IMR-90 (cell line): Measurements from ENCODE around the gene ANXA1. TPM values are rescaled to one million over a fixed set of nuclear protein-coding genes. Genes with fewer than 3 reads are reported as not detected.

Source experiments
- ATAC-seq: fragments of 200-7000 bp; cut with Tn5 transposase; 2 replicates; pipeline ENCODE4 v1.9.1; 2020; ENCODE audit warnings: low read depth, mild to moderate bottlenecking, moderate library complexity
- BruUV-seq: library from RNA; stranded (reverse); fragments of 400-500 nt; replicated peaks from 2 replicates; lab custom pipeline; 2021; lab: Mats Ljungman, UMichigan
- CTCF ChIA-PET: fragments of 300-600 bp; formaldehyde crosslinking; extraction: SDS; loops from one replicate; lab custom pipeline; 2021; ENCODE audit warnings: antibody characterized with exemption; lab: Yijun Ruan, JAX
- POLR2A ChIA-PET: fragments of 300-600 bp; sonication (Branson Sonifier 250); formaldehyde crosslinking; loops from one replicate; lab custom pipeline; 2022; ENCODE audit warnings: antibody characterized with exemption; ENCODE audit not compliant: unreplicated experiment; lab: Charles Lee
- DNase-seq: peaks from one replicate; pipeline ENCODE4 v3.0.0; 2013
- H2AFZ ChIP-seq: replicated peaks from 2 replicates; pipeline ENCODE3; 2013; ENCODE audit warnings: low read length, mild to moderate bottlenecking; ENCODE audit not compliant: poor library complexity
- H2AK5ac ChIP-seq: 2 replicates; pipeline ENCODE4 v1.6.1; 2013; ENCODE audit warnings: low read depth, low read length, inconsistent platforms
- H2AK9ac ChIP-seq: replicated peaks from 2 replicates; pipeline ENCODE3; 2013; ENCODE audit warnings: mild to moderate bottlenecking, low read depth, low read length, moderate library complexity; ENCODE audit not compliant: poor library complexity
- H2BK120ac ChIP-seq: 2 replicates; pipeline ENCODE4 v1.6.1; 2013; ENCODE audit warnings: low read depth, low read length, inconsistent platforms
- H2BK15ac ChIP-seq: 3 replicates; pipeline ENCODE4 v1.6.1; 2013; ENCODE audit warnings: low read depth, low read length, inconsistent platforms
- H2BK20ac ChIP-seq: 2 replicates; pipeline ENCODE4 v1.6.1; 2013; ENCODE audit warnings: low read depth, mild to moderate bottlenecking, inconsistent platforms, low read length, moderate library complexity
- H2BK5ac ChIP-seq: 2 replicates; pipeline ENCODE4 v1.6.1; 2013; ENCODE audit warnings: mild to moderate bottlenecking, low read depth, low read length, inconsistent platforms; ENCODE audit not compliant: poor library complexity, severe bottlenecking
- H3K14ac ChIP-seq: replicated peaks from 2 replicates; pipeline ENCODE4 v1.6.1; 2013; ENCODE audit warnings: low read depth, low read length, inconsistent platforms
- H3K18ac ChIP-seq: 2 replicates; pipeline ENCODE4 v1.6.1; 2013; ENCODE audit warnings: low read depth, low read length, control low read depth
- H3K23ac ChIP-seq: 2 replicates; pipeline ENCODE4 v1.6.1; 2013; ENCODE audit warnings: low read depth, low read length, inconsistent platforms
- H3K27ac ChIP-seq: 2 replicates; pipeline ENCODE4 v1.5.1; 2013; ENCODE audit warnings: mild to moderate bottlenecking, control low read depth, low read length; ENCODE audit not compliant: insufficient read depth
- H3K27me3 ChIP-seq: 2 replicates; pipeline ENCODE4 v1.6.1; 2013; ENCODE audit warnings: low read length; ENCODE audit not compliant: control insufficient read depth, insufficient read depth
- H3K36me3 ChIP-seq: 2 replicates; pipeline ENCODE4 v1.6.1; 2013; ENCODE audit warnings: low read length, mixed read lengths; ENCODE audit not compliant: control insufficient read depth, insufficient read depth
- H3K4ac ChIP-seq: 2 replicates; pipeline ENCODE4 v1.6.1; 2013; ENCODE audit warnings: low read depth, low read length, inconsistent platforms
- H3K4me1 ChIP-seq: 2 replicates; pipeline ENCODE4 v1.6.1; 2013; ENCODE audit warnings: low read length, mixed read lengths; ENCODE audit not compliant: control insufficient read depth, insufficient read depth
- H3K4me2 ChIP-seq: 2 replicates; pipeline ENCODE4 v1.6.1; 2013; ENCODE audit warnings: low read depth, mild to moderate bottlenecking, control low read depth, low read length, moderate library complexity
- H3K4me3 ChIP-seq: 2 replicates; pipeline ENCODE4 v1.5.1; 2013; ENCODE audit warnings: low read depth, mild to moderate bottlenecking, control low read depth, low read length, moderate library complexity; ENCODE audit not compliant: insufficient read depth
- H3K56ac ChIP-seq: 2 replicates; pipeline ENCODE4 v1.6.1; 2013; ENCODE audit warnings: low read length, inconsistent platforms; ENCODE audit not compliant: insufficient read depth; ENCODE audit errors: extremely low read depth
- H3K79me1 ChIP-seq, 2 experiments: 2 replicates each; pipeline ENCODE4 v1.6.1; 2013; ENCODE audit warnings: low read length in 2 of 2, inconsistent platforms in 1 of 2, low read depth in 1 of 2
- H3K9ac ChIP-seq: 2 replicates; pipeline ENCODE4 v1.6.1; 2013; ENCODE audit warnings: low read depth, low read length, control low read depth
- H3K9me1 ChIP-seq: 2 replicates; pipeline ENCODE4 v1.6.1; 2013; ENCODE audit warnings: low read length, inconsistent platforms; ENCODE audit not compliant: insufficient read depth
- H3K9me3 ChIP-seq: 2 replicates; pipeline ENCODE4 v1.6.1; 2013; ENCODE audit warnings: low read length; ENCODE audit not compliant: control insufficient read depth, insufficient read depth
- H4K20me1 ChIP-seq: 2 replicates; pipeline ENCODE4 v1.6.1; 2013; ENCODE audit warnings: low read length, inconsistent platforms; ENCODE audit not compliant: insufficient read depth
- H4K5ac ChIP-seq: 2 replicates; pipeline ENCODE4 v1.6.1; 2013; ENCODE audit warnings: mild to moderate bottlenecking, low read depth, low read length, control low read depth
- H4K8ac ChIP-seq, 2 experiments: 2 replicates each; pipeline ENCODE4 v1.6.1; 2013; ENCODE audit warnings: low read depth in 2 of 2, low read length in 2 of 2, control low read depth in 1 of 2, inconsistent platforms in 1 of 2
- H4K91ac ChIP-seq: 2 replicates; pipeline ENCODE4 v1.6.1; 2013; ENCODE audit warnings: low read depth, low read length, inconsistent platforms; ENCODE audit not compliant: insufficient read depth
- NFE2L2 ChIP-seq: fragments of 150-350 bp; IDR thresholded peaks from 2 replicates; pipeline ENCODE4 v1.6.1; 2016; ENCODE audit warnings: low read depth, mild to moderate bottlenecking, low read length
- RFX5 ChIP-seq: IDR thresholded peaks from 2 replicates; pipeline ENCODE4 v1.8.0; 2012; ENCODE audit warnings: low read depth, mild to moderate bottlenecking, low read length, moderate library complexity
- SMC3 ChIP-seq: fragments of 150-350 bp; IDR thresholded peaks from 2 replicates; pipeline ENCODE4 v1.6.1; 2016; ENCODE audit warnings: low read depth, mild to moderate bottlenecking, antibody characterized with exemption, low read length, moderate library complexity
- dilution Hi-C: fragments of 300-500 bp; cut with HindIII; formaldehyde crosslinking; loops from one replicate; pipeline ENCODE4 v1.14.3; 2018; ENCODE audit warnings: low sequenced_read_pairs; ENCODE audit not compliant: unreplicated experiment
- in situ Hi-C: fragments of 300-500 bp; cut with MboI; formaldehyde crosslinking; loops from 3 replicates; pipeline ENCODE4 v1.14.3; 2019; ENCODE audit warnings: low sequenced_read_pairs, inconsistent platforms, mixed read lengths
- intact Hi-C: fragments of 100-400 bp; cut with micrococcal nuclease; formaldehyde crosslinking; loops from 2 replicates; pipeline ENCODE4 v1.10.0; 2022
- polyA plus RNA-seq, 3 experiments: library from polyadenylated mRNA; depleted of rRNA; stranded (reverse); fragments of >200 nt; gene quantifications; 2 replicates each; pipeline ENCODE4 v1.2.3, GENCODE V29; 2012; ENCODE audit warnings: low replicate concordance in 1 of 3
- total RNA-seq: library from RNA; depleted of rRNA; stranded (reverse); fragments of >200 nt; gene quantifications from 2 replicates; pipeline ENCODE4 v1.2.3, GENCODE V29; 2012
- TF ChIP-seq, protein P1 (sequence below): conservative IDR thresholded peaks from 2 replicates; pipeline ENCODE4 v1.5.1; 2012; ENCODE audit warnings: mild to moderate bottlenecking, low read depth, low read length, improper control_type of control experiment

The ANXA1 gene
- total and polyA plus RNA-seq, 2 of the 4 experiments (the other 2 are of a cell fraction): 520 to 583 TPM

DNA sequence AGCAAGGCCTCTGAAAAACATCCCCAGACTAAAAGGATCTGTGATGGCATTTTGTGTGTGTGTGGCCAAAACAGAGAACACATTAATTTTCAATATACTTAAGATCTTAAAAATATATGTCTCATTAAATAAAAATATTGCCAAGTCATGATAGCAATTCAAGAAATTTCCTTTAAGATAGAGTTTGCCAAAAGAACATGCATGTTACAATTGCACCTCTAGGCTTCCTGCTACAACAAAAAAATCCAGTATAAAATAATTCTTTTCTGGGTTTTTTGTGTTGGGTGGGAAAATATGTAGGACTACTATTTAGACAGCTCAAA lies 5.2 kb downstream of the ANXA1 start:
- TF ChIP-seq, protein P1, sequence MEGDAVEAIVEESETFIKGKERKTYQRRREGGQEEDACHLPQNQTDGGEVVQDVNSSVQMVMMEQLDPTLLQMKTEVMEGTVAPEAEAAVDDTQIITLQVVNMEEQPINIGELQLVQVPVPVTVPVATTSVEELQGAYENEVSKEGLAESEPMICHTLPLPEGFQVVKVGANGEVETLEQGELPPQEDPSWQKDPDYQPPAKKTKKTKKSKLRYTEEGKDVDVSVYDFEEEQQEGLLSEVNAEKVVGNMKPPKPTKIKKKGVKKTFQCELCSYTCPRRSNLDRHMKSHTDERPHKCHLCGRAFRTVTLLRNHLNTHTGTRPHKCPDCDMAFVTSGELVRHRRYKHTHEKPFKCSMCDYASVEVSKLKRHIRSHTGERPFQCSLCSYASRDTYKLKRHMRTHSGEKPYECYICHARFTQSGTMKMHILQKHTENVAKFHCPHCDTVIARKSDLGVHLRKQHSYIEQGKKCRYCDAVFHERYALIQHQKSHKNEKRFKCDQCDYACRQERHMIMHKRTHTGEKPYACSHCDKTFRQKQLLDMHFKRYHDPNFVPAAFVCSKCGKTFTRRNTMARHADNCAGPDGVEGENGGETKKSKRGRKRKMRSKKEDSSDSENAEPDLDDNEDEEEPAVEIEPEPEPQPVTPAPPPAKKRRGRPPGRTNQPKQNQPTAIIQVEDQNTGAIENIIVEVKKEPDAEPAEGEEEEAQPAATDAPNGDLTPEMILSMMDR: no peak
- TF ChIP-seq SMC3 (no peak), RFX5 (no peak), NFE2L2 (peak; percentile 54; the same call in 1 of the 2 replicates)
- H3K4me3 ChIP-seq: no peak overlapping the region
- POLR2A ChIA-PET: no interaction called here

More for the DNA sequence above, 5.2 kb downstream of the ANXA1 start:
- Histone ChIP-seq H3K9me3 (no peaks in the 10 kb centered on the region), H4K91ac (no peak overlapping the region), H2BK5ac (peak overlapping the region; percentile 11), H3K23ac (no peak overlapping the region), H3K4me2 (peak overlapping the region; percentile 22; the same call in 1 of the 2 replicates), H2BK15ac (no peak overlapping the region), H3K14ac (0 out of 2 replicates have a peak overlapping the region, but pooled peaks have one; percentile 4), H3K4ac (no peak overlapping the region), H2AK9ac (no peak overlapping the region), H3K9ac (no peak overlapping the region), H4K8ac (no peak overlapping the region), H3K56ac (no peak overlapping the region), H3K27ac (no peak overlapping the region), H2BK20ac (no peak overlapping the region), H2AFZ (no peak overlapping the region), H2BK120ac (no peak overlapping the region), H2AK5ac (no peak overlapping the region), H3K18ac (peak overlapping the region; percentile 61; the same call in 1 of the 2 replicates), H4K20me1 (peaks cover 22% of the 10 kb centered on the region; the same call in 1 of the 2 replicates), H3K4me1 (peaks cover 4% of the 10 kb centered on the region), H3K36me3 (peaks cover 24% of the 10 kb centered on the region), H4K5ac (no peak overlapping the region; the same call in 1 of the 2 replicates), H3K27me3 (no peaks in the 10 kb centered on the region), H3K79me1 (peaks cover 15 to 38% of the 10 kb centered on the region in 2 experiments), H3K9me1 (no peaks in the 10 kb centered on the region; the same call in none of the 2 replicates)
- no peak for ATAC-seq
- no peak for DNase-seq
- CTCF ChIA-PET: no interaction called here
- in situ Hi-C loops: no loop called here
- BruUV-seq: no TSS peak
- intact Hi-C loops: no loop called here
- dilution Hi-C loops: no loop called here
